HG03442 (cell line): ENCODE data around the gene PCK2.

Source experiments
- ATAC-seq: cut with Tn5 transposase; IDR thresholded peaks from one replicate; pipeline ENCODE4 v1.9.1; 2021; ENCODE audit warnings: mild to moderate bottlenecking, moderate library complexity; ENCODE audit not compliant: unreplicated experiment

Gene PCK2

DNA sequence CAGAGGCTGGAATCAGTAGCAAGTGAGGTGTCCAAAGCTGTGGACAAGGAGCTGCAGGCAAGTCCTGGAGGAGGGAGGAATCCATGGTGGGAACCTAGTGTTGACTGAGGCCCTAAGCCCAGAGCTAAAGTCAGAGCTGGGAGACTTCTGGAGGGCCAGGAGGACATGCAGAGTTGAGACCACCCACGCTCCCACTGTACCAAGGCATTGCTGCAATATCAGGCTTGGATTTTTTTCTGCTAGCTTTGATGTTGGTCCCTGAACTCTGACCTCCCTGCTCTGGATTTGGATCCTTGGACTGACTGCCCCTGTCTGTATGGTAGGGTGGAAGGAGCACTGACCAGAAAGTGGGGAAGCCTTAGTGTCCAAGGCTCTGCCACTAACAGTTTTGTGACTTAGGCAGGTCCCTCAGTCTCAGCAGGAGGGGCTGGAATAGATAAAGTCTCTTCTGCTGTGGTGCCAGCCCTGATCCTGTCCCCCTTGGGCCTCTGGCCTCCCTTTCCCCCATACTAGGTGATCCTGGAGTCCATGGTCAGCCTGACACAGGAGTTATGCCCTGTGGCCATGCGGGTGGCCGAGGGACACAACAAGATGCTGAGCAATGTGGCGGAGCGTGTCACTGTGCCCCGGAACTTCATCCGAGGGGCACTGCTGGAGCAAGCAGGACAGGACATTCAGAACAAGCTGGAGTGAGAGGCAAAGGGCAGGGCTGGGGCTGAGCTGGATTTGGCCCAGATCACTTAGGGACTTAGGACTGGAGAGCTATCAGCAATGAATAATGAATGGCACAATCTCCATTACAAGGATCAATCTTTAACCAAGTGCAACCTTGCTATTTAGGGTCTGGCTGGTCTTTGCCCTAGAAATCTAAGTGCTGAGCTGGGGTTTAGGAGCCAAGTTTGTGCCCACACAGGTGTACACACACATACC, 32.9 kb upstream of the PCK2 start:
- no peak for ATAC-seq

DNA sequence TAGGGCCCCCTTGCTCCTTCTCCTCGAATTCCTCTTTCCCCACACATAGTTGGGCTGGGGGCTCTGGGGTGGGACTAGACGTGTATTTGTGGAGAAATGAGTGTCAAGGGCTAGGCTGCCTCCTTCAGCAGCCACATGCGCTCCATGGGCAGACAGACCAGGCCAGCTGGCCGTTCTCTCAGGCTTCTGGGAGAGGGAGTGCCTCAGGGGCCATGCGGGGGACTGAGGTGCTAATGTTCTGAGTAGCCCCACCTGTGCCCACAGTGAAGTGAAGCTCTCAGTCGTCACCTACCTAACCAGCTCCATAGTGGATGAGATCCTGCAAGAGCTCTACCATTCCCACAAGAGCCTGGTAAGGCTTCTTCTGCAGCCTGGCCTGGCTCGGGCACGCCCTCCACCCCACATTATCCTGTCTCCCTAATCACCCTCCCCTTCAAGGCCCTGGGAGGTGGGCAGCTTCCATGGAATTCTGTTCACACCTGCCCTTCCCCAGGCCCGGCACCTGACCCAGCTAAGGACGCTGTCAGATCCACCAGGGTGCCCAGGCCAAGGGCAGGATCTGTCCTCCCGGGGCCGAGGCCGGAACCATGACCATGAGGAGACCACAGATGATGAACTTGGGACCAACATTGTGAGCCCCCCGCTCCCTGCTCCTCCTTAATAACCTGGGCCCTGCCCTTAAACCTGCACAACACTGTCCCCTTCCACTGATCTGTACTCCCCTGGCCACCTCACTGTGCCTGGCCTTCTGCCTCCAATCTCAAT, 31.7 kb upstream of the PCK2 start:
- ATAC-seq, result no peak

- no peak for ATAC-seq
These were observed 30.8 kb upstream of the PCK2 start for GRCh38 chr14:24063263-24063836.

GRCh38 chr14:24064091-24064795, 29.9 kb upstream of the PCK2 start:
- no peak for ATAC-seq

GRCh38 chr14:24064856-24065255, 29.3 kb upstream of the PCK2 start:
- ATAC-seq, result no peak

DNA sequence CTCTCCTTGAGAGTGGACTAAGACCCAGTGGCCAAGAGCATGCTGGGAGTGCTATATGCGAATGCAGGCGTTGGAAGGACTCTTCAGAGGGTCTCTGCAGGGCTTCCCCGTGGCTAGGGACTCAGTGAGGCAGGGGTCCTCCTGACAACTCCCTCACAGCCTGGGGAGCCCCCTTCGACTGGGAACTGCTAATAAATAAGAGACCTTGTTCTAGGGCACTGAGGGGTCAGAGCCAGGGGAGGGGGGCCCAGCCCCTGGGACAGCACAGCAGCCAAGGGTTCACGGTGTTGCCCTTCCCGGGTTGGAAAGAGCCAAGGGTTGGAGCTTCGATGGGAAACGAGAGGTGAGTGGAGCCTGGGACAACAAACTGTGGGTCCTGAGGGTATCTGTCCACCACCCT, 28.7 kb upstream of the PCK2 start:
- no peak for ATAC-seq

GRCh38 chr14:24066496-24067132, 27.5 kb upstream of the PCK2 start:
- ATAC-seq, result no peak

DNA sequence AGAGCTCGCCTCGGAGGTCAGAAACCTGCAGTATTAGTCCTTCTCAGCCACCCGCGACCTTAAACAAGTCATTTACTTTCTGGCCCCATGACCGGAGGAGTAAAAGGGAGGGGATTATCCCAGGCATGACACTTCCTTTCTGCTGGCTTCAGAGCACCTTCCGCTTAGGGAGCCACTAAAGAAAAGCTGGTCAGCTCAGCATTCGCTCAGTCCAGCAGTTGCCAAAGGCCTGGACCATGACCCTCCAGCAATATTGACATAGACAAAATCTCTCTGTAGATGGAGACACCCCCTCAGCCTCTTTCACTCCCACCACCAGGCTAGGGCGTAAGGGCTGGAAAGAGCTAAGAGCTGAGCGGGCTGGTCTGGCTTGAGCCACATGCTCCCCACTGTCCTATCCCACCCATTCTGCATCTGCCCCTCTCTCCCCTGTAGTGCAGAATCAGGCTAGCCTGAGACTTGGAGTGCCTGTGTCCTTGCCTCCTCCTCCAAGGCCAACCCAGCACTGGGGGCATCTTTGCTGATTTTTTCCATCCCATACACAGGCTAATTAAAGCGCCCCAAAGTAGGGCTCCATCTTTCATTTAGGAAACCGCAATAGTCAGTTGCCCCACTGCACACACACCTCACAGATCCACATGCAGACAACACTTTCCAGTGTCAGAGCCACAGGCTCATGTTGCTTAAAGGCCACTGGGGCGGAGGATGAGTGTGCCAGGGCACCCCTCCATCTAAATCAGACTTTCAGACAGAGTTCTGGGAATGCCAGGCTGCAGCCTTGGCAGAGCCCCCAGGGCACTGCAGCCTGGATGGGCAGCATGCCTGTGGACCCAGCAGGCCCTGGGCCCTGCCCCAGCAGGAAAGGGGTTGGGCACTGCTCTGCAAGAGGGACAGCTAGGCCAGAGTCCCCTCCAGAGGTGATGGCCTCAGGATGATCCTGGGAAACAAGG, 26.7 kb upstream of the PCK2 start:
- no peak for ATAC-seq

DNA sequence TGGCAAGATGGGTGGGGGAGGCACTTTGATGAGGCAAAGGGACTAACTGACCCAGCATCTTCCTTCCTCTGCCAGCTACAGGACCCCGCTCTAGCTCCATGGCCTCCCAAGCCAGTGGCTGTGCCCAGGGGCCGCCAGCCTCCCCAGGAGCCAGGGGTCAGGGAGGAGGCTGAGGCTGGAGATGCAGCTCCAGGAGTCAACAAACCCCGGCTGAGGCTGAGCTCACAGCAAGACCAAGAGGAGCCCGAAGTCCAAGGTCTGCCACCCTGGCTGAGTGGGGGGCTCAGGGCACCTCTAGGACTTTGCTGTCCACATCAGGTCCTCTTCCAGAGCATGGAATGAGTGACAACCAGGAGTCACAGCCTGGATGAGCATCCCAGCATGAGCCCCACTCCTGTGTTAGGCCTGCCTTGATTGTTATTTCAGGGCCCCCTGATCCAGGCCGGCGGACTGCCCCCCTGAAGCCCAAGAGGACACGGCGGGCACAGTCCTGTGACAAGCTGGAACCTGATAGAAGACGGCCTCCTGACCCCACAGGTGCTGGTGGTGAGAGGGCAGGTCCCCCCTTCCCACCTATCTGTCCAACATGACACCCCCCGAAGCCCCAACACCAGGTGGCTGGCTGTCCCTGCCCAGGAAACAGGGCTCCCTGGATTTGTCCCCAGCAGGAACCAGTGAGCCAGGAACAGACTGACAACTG, 25.2 kb upstream of the PCK2 start:
- ATAC-seq, result no peak

DNA sequence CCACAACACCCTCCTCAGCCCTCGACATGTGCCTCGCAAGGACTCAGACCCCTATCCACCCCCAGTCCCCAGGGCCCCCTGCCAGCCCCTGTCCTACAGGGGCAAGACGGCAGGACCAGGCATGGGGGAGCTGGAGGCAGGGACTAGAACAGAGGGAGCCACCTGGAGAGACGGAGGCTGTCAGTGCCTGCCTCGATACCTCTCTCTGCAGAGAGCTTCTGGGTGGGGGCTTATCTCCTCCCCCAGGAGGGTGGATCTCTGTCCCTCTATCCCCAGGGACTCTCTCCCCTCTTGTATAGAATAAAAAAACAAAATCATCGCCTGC, 24.7 kb upstream of the PCK2 start:
- ATAC-seq, result no peak

- ATAC-seq, result no peak
These were observed 23.6 kb upstream of the PCK2 start for GRCh38 chr14:24070285-24071143.

DNA sequence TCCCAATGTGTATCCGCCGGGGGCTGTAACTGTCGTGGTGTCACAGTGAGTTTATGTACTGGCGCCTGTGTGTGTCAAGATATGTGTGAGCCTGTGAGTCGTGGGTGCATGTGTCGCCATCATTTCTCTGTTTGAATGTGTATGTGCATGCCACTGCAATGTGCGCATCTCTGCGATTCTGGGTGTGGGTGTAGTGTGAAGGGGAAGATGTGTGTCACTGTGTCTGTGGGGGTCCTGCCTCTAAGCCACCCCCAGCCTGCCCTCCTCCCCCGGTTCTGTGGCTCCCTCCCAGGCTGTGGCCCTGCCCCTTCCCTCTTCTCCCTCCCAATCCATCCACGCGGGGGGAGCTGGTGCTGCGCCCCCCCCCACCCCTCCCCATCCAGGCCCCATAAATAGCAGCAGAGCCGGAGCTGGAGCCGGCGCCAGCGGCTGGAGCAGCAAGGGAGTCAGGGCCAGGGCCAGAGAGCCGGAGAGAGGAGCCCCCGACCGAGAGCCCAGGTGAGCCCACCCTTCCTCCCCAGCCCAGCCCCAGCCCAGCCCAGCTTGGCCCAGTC, 22.9 kb upstream of the PCK2 start, which contains the start of gene CPNE6:
CPNE6 (plus strand) TSS at position 419 of the 554 bp plus-strand sequence. CDS start 1,375 bp downstream, outside the sequence.
- ATAC-seq, result no peak

GRCh38 chr14:24071836-24072430, 22.2 kb upstream of the PCK2 start:
- ATAC-seq, result no peak

DNA sequence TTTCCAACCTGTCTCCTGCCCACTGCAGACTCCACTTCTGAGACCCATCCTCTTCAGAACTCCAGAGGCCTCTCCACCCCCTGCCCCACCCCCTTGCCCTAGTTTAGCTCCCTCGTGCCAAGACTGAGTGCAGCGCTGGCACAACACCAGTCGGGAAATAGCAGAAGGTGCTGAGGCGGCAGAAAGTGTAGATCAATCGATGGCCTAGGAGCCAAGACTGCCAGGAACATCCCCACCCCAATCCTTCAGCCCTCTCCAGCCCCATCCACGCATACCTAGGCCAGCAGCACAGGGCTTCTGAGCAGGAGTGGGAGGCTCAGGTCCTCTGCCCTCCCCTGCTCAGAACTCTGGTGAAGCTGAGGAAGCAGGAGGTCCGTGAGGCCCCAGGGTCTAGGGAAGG, 21.7 kb upstream of the PCK2 start:
- ATAC-seq, result no peak

- no peak for ATAC-seq
These were observed 20.9 kb upstream of the PCK2 start for GRCh38 chr14:24072881-24073877.
